LNCaP clone FGC (cell line): ENCODE measurements around the gene ACACB.

Experiments
- DNase-seq: peaks from one replicate; pipeline ENCODE4 v3.0.0-alpha.2; 2011; ENCODE audit warnings: low read depth
- H3K4me3 ChIP-seq: 2 replicates; pipeline ENCODE4 v1.5.1; 2011; ENCODE audit warnings: mild to moderate bottlenecking, low read depth, low read length, control low read depth
- CTCF ChIP-seq: IDR thresholded peaks from 2 replicates; pipeline ENCODE4 v1.5.1; 2012; ENCODE audit warnings: mild to moderate bottlenecking; ENCODE audit not compliant: control insufficient read depth, insufficient read depth; ENCODE audit errors: extremely low read depth

Gene ACACB

GRCh38 chr12:109196332-109196731, 79.9 kb downstream of the ACACB start:
- no peak overlapping the region for H3K4me3 ChIP-seq
- DNase-seq, result no peak
- no peak for TF ChIP-seq CTCF

GRCh38 chr12:109197327-109197726, 80.9 kb downstream of the ACACB start:
- TF ChIP-seq CTCF, result no peak
- no peak for DNase-seq
- no peak overlapping the region for H3K4me3 ChIP-seq

GRCh38 chr12:109199324-109199723, 82.9 kb downstream of the ACACB start:
- TF ChIP-seq CTCF, result no peak
- no peak for DNase-seq
- H3K4me3 ChIP-seq, result no peak overlapping the region

- no peak for DNase-seq
- no peak overlapping the region for H3K4me3 ChIP-seq
- TF ChIP-seq CTCF, result no peak
Observed at GRCh38 chr12:109200825-109201495, 84.6 kb downstream of the ACACB start.

- no peak for DNase-seq
Observed at GRCh38 chr12:109201496-109201885, 85.1 kb downstream of the ACACB start.

GRCh38 chr12:109202770-109203169, 86.4 kb downstream of the ACACB start:
- no peak for TF ChIP-seq CTCF
- DNase-seq, result no peak

More at GRCh38 chr12:109201496-109201885, 85.1 kb downstream of the ACACB start:
- no peak overlapping the region for H3K4me3 ChIP-seq
- no peak for TF ChIP-seq CTCF

GRCh38 chr12:109203480-109203879, 87.1 kb downstream of the ACACB start:
- no peak for TF ChIP-seq CTCF
- DNase-seq, result no peak

More at GRCh38 chr12:109202770-109203169, 86.4 kb downstream of the ACACB start:
- H3K4me3 ChIP-seq, result no peak overlapping the region

More at GRCh38 chr12:109203480-109203879, 87.1 kb downstream of the ACACB start:
- H3K4me3 ChIP-seq, result no peak overlapping the region
